ENCODE results near the gene MAEL.
"Not testable (repeated sequence)": the region's sequence is repeated elsewhere in the genome, so short reads cannot be mapped to it uniquely, and the experiment has no call there.

MAEL gene

GRCh38 chr1:166977951-166978350 lies 11.1 kb upstream of the MAEL start:
- no peak for DNase-seq

DNA sequence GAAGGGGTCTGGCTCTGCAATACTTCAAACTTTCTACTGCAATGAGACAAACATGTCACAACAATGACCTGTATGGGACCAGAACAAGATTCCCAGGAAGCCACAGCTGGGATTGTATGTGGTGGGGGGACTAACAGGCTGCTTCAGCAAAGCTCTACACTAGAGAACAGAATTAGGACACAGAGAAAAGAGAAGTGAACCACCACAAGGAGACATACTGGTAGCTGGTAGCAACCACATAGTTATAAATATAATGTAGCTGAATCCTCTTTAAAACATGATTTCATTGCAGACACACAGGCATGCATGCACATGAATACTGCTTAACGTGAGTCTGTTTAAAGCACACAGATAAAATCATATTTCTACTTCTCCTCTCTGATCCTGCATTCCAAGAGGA lies 10.3 kb upstream of the MAEL start:
- no peak for DNase-seq

DNA sequence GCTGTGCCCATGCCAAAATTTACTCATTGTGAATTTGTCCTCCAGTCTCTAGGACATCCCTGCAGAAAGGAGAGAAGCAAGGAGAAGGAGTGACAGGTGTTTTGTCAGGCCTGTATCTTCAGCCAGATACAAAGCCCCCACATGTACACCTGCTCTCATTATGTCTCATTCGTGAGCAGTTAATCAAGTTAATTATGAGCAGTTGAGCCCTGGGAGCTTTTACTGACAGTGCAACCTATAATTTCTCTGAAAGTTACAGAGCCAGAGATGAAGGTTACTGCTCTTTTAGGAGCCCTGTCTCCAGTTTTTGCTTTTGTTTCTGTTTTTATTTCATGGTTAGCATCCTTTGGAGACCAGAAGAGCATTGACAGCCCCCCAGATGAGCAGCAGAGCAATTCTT lies 8.7 kb upstream of the MAEL start:
- DNase-seq = no peak

DNA sequence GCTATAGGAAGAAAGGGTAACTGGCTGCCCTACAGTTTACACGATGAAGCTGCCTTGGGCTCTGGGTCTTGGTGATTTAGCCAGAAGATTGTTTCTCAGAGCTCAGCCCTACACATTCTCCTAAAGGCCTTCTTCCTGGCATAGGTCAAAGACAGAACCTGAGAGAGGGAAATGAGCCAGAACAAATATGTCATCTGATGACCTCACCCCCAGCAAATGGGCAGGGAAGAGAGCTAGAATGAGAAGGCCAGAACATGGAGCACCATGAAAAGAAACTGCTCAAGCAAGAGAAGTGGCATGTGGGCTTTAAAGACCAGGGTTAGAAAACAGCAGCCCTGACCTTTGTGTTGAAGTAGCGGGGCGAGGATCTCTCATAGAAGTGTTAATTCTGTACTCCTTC lies 8.3 kb upstream of the MAEL start:
- DNase-seq = no peak

DNA sequence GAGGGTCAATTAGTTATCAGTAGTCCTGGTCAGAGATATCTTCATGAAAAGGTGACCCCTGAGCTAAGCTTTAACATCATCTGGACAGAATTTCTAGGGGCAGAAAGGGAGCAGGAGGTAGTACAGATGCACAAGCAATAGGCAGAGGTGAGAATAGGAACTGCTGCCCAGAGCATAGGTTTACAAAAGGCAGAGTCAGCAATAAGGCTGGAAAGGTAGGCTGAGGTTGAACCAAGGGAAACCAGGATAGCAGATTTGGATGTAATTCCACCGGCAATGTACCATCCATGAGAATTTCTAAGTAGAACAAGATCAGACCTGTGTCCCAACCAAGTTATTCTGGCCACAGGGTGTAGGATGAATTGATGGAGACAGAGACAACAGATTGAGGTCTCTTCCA lies 7.5 kb upstream of the MAEL start:
- DNase-seq = no peak

DNA sequence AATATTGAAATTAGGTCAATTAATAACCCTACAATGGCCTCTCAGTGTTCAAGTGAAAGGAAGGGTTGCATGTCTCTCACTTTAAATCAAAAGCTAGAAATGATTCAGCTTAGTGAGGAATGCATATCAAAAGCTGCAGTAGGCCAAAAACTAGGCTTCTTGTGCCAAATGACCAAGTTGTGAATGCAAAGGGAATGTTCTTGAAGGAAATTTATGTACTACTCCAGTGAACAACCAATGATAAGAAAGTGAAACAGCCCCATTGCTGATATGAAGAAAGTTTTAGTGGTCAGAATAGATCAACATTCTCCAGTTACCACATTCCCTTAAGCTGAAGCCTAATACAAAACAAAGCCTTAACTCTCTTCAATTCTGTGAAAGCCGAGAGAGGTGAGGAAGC lies 10.0 kb downstream of the MAEL start:
- no peak for DNase-seq

- DNase-seq = no peak
Measured at GRCh38 chr1:166999500-167000055, 10.5 kb downstream of the MAEL start.

- DNase-seq = no peak
Measured at GRCh38 chr1:167000546-167000945, 11.5 kb downstream of the MAEL start.

GRCh38 chr1:167002354-167002753 lies 13.3 kb downstream of the MAEL start:
- DNase-seq = no peak

DNA sequence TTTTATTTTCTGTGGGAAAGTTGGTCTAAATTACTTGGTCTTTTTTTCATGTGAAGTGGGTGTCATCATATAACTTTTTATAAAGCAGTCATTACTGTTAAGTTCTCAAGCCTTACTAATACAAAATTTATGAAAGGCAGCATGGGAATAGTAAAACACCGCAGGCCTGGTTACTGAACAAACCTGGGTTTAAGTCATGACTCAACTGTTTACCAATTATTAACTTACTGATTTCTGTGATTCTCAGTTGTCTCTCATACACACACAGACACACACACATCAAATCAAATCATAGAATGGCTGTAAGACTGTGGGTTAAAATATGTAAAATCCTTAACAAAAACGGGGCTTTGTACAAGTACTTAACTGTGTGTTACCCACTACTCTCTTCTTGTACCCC lies 14.6 kb downstream of the MAEL start:
- DNase-seq = no peak

- no peak for DNase-seq
Measured at GRCh38 chr1:167011560-167012191, 22.6 kb downstream of the MAEL start.

GRCh38 chr1:167012570-167012969 lies 23.5 kb downstream of the MAEL start:
- no peak for DNase-seq

DNA sequence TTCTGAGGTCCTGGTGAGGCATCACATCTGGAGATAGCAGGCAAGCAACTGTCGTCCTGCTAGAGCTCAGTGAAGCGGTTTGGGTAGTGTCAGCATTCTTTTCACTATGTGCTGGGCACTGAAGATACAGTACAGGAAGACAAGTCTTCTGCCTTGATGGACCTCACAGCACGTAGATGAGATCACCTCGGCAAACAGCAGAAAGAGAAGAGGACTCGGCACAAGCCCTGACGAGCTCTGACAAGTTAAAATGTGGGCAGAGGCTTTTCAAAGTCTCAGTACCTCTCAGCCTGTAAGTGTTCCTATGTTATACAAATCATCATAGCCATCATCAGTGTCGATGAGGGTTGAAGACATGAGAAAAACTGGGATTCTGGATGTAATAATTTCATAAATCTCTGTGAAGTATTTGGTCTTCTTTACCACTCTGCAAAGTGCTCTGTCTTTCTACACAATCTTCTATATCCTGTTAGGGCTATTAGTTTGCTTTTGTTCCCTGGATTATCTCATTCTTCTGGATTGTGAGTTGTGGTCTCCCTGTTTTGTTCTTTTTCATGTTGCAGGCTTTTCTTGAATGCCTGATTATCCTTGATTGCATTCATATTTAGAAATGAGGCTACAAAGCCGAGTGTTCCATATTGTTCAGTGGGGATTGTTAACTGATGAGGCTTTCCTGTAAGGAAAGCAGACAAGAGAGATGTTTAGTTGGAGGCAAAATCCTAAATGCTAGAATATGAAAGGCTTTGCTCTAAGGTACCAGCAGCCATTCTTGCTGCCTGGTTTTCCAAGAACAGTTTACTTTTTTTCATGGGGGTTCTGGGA lies 24.2 kb downstream of the MAEL start:
- no peak for DNase-seq

DNA sequence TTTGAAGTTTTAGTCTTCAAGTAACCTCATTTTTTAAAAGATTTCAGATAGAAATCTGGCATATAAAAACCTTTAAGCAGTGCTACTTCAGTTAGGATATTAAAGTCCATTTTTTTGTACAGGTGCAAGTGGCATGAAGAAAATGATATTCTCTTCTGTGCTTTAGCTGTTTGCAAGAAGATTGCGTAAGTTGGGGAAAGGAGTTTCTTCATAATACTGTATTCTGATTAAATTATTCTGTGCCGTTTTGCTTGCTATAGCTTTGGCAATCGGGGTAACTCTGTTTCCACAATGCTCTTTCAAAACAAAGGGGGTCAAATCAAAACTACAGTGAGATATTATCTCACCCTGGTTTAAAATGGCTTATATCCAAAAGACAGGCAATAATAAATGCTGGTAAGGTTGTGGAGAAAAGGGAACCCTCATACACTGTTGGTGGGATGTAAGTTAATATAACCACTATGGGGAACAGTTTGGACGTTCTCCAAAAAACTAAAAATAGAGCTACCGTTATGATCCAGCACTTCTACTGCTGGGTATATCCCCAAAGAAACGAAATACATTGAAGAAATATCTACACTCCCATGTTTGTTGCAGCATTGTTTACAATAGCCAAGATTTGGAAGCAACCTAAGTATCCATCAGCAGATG lies 27.1 kb downstream of the MAEL start:
- no peak for DNase-seq

DNA sequence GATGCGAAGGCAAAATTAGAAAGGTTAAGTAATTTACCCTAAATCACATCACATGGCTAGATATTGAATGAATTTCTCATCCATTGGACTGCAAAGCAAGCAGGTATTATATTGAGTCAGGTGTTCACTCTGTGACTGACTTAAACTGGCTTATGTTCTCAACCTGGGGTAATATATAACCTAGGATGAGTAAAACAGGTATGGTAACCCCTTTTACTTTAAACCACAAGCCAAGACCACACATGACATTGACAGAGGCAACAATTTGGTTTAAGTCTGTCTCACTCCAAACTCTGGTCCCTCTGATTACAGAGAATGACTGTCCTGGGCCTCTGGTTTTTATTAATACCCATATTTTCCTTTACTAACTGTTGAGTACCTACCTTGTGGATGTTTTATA lies 33.3 kb downstream of the MAEL start:
- no peak for DNase-seq

DNA sequence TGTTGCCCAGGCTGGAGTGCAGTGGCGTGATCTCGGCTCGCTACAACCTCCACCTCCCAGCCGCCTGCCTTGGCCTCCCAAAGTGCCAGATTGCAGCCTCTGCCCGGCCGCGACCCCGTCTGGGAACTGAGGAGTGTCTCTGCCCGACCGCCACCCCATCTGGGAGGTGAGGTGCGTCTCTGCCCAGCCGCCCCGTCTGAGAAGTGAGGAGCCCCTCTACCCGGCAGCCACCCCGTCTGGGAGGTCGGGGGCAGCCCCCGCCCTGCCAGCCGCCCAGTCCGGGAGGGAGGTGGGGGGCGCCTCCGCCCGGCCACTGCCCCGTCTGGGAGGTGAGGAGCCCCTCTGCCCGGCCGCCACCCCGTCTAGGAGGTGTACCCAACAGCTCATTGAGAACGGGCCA lies 40.5 kb downstream of the MAEL start:
- not testable (repeated sequence) for DNase-seq

DNA sequence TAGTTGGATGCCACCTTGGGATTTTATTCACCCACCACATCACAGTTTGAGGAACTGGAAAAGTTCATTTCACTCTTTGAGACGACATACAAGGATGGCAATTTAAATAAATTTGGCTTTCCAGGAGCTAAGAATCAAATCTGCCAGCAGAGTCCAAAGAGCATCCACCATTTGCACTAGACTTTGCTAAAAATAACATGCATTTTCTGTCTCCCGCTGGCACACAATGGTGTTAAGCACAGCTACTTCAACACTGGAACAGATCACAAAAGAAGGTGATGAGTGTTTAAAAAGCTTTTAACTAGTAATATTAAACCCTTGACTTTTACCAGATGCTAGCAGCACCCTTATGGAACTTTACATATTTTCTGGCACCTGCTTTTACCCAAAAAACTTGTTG lies 44.6 kb downstream of the MAEL start:
- DNase-seq = no peak

DNA sequence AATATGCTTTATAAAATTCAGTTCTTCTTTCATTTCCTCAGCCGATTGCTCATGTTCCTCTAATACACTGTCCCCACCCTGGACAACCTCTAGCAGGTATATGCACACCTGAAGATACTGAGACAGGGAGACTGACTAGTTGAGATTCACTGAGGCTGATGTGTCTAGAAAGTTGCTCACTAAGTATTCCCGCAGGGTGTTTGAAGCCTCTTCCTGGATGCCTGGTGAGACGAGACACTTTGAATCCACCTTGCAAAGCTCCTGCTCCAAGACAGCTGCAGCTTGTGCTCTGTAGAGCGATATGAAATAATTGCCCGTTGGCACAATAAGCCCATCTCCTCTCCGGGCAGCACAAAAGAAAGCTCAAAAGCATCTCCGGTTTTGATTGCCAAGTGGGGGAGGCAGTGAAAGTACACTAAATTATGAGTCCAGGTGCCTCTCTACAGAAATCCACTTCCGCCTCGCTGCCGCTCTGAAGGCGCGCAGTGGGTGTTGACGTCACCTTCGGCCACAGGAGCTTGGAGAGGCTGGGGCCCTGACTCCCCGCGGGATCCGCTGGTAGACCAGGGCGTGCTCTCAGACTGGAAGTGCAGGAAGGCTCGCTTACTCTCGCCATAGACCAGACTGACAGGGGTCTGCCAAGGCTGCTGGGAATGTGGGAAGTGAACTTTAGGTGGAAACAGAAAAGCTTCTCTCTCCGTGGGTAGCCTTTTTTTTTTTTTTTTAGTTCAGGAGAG lies 54.8 kb downstream of the MAEL start:
- DNase-seq = peak in 16 of 56 donors; percentile 7 to 56 (median 22)

- no peak for DNase-seq
Measured at GRCh38 chr1:167051907-167052306, 62.8 kb downstream of the MAEL start.

- DNase-seq = no peak
Measured at GRCh38 chr1:167052389-167052788, 63.3 kb downstream of the MAEL start.

- no peak for DNase-seq
Measured at GRCh38 chr1:167054531-167054930, 65.5 kb downstream of the MAEL start.

All from nucleus accumbens (tissue), 56 donors.